Duodenal mucosa (tissue), 2 donors: ENCODE measurements around the gene RIOK3.
A peak's percentile ranks its signal among the peaks of the same experiment; 100 is the strongest.
"Not testable (repeated sequence)": the region's sequence is repeated elsewhere in the genome, so short reads cannot be mapped to it uniquely, and the experiment has no call there.

ENCODE experiments used
- H3K27ac ChIP-seq: one replicate; pipeline ENCODE4 v1.7.0; 2013; ENCODE audit warnings: low read depth, low read length
- H3K27me3 ChIP-seq, 2 donors: one replicate each; pipeline ENCODE4 v1.7.0; 2013; ENCODE audit warnings: low read length in 2 of 2, control low read depth in 1 of 2; ENCODE audit not compliant: insufficient read depth in 2 of 2, control insufficient read depth in 1 of 2
- H3K36me3 ChIP-seq, 2 donors: one replicate each; pipeline ENCODE4 v1.7.0; 2013; ENCODE audit warnings: low read length in 2 of 2, control low read depth in 1 of 2; ENCODE audit not compliant: insufficient read depth in 2 of 2, control insufficient read depth in 1 of 2
- H3K4me1 ChIP-seq, 2 donors: one replicate each; pipeline ENCODE4 v1.7.0; 2013; ENCODE audit warnings: low read length in 2 of 2, control low read depth in 1 of 2; ENCODE audit not compliant: insufficient read depth in 2 of 2, control insufficient read depth in 1 of 2
- H3K4me3 ChIP-seq, 2 donors: one replicate each; pipeline ENCODE4 v1.7.0; 2013; ENCODE audit warnings: low read length in 2 of 2, low read depth in 1 of 2
- H3K9ac ChIP-seq, 2 donors: one replicate each; pipeline ENCODE4 v1.7.0; 2013; ENCODE audit warnings: low read length in 2 of 2, low read depth in 1 of 2
- H3K9me3 ChIP-seq, 2 donors: one replicate each; pipeline ENCODE4 v1.7.0; 2013; ENCODE audit warnings: low read length in 2 of 2, control low read depth in 1 of 2; ENCODE audit not compliant: control insufficient read depth in 1 of 2

RIOK3 gene

GRCh38 chr18:23504720-23505119, 51.6 kb downstream of the RIOK3 start:
- Histone ChIP-seq H3K9me3 (no peaks in the 10 kb centered on the region), H3K4me1 (peaks cover 17 to 25% of the 10 kb centered on the region in 2 donors), H3K27ac (no peak overlapping the region), H3K36me3 (peaks cover 11 to 23% of the 10 kb centered on the region in 2 donors), H3K27me3 (no peaks in the 10 kb centered on the region), H3K4me3 (peak overlapping the region; percentile 70 to 91), H3K9ac (peak overlapping the region; percentile 74 to 85)

- Histone ChIP-seq H3K27ac (no peak overlapping the region), H3K9me3 (no peaks in the 10 kb centered on the region), H3K4me1 (peaks cover 17 to 25% of the 10 kb centered on the region in 2 donors), H3K4me3 (no peak overlapping the region), H3K9ac (no peak overlapping the region), H3K36me3 (peaks cover 11 to 34% of the 10 kb centered on the region in 2 donors), H3K27me3 (no peaks in the 10 kb centered on the region)
Observed at GRCh38 chr18:23506393-23506792, 53.3 kb downstream of the RIOK3 start.

GRCh38 chr18:23510923-23511322, 57.8 kb downstream of the RIOK3 start:
- not testable (repeated sequence) for H3K9ac ChIP-seq, H3K27me3 ChIP-seq, H3K9me3 ChIP-seq, H3K4me1 ChIP-seq, H3K27ac ChIP-seq, H3K4me3 ChIP-seq
- H3K36me3 ChIP-seq, result peaks cover 11 to 46% of the 10 kb centered on the region in 2 donors

- not testable (repeated sequence) for H3K9ac ChIP-seq, H3K4me1 ChIP-seq, H3K27ac ChIP-seq, H3K27me3 ChIP-seq, H3K4me3 ChIP-seq, H3K9me3 ChIP-seq
- H3K36me3 ChIP-seq, result peaks cover 15 to 54% of the 10 kb centered on the region in 2 donors
Observed at GRCh38 chr18:23512216-23512615, 59.1 kb downstream of the RIOK3 start.

- H3K9me3 ChIP-seq, result no peaks in the 10 kb centered on the region
- no peak overlapping the region for H3K4me3 ChIP-seq
- no peaks in the 10 kb centered on the region for H3K27me3 ChIP-seq
- H3K27ac ChIP-seq, result no peak overlapping the region
- no peak overlapping the region for H3K9ac ChIP-seq
- peaks cover 15 to 54% of the 10 kb centered on the region in 2 donors for H3K36me3 ChIP-seq
- no peaks in the 10 kb centered on the region for H3K4me1 ChIP-seq
Observed at GRCh38 chr18:23512641-23513040, 59.6 kb downstream of the RIOK3 start.

- no peaks in the 10 kb centered on the region for H3K27me3 ChIP-seq
- no peaks in the 10 kb centered on the region for H3K4me1 ChIP-seq
- no peak overlapping the region for H3K9ac ChIP-seq
- H3K36me3 ChIP-seq, result peaks cover 19 to 60% of the 10 kb centered on the region in 2 donors
- H3K9me3 ChIP-seq, result no peaks in the 10 kb centered on the region
- H3K4me3 ChIP-seq, result no peak overlapping the region
- H3K27ac ChIP-seq, result no peak overlapping the region
Observed at GRCh38 chr18:23515911-23516546, 62.9 kb downstream of the RIOK3 start.

GRCh38 chr18:23519734-23520133, 66.6 kb downstream of the RIOK3 start:
- Histone ChIP-seq H3K9me3 (no peaks in the 10 kb centered on the region), H3K4me1 (no peaks in the 10 kb centered on the region), H3K36me3 (peaks cover 40 to 94% of the 10 kb centered on the region in 2 donors), H3K9ac (no peak overlapping the region), H3K27ac (no peak overlapping the region), H3K27me3 (no peaks in the 10 kb centered on the region), H3K4me3 (no peak overlapping the region)

- peaks cover 46 to 88% of the 10 kb centered on the region in 2 donors for H3K36me3 ChIP-seq
- H3K27ac ChIP-seq, result no peak overlapping the region
- no peak overlapping the region for H3K4me3 ChIP-seq
Observed at GRCh38 chr18:23521271-23521670, 68.2 kb downstream of the RIOK3 start.

GRCh38 chr18:23521907-23522306, 68.8 kb downstream of the RIOK3 start:
- H3K4me1 ChIP-seq, result no peaks in the 10 kb centered on the region
- no peaks in the 10 kb centered on the region for H3K27me3 ChIP-seq
- H3K36me3 ChIP-seq, result peaks cover 50 to 90% of the 10 kb centered on the region in 2 donors
- H3K4me3 ChIP-seq, result no peak overlapping the region
- H3K9ac ChIP-seq, result no peak overlapping the region
- no peaks in the 10 kb centered on the region for H3K9me3 ChIP-seq
- H3K27ac ChIP-seq, result no peak overlapping the region

More at GRCh38 chr18:23521271-23521670, 68.2 kb downstream of the RIOK3 start:
- Histone ChIP-seq H3K27me3 (no peaks in the 10 kb centered on the region), H3K9ac (no peak overlapping the region), H3K9me3 (no peaks in the 10 kb centered on the region), H3K4me1 (no peaks in the 10 kb centered on the region)

- Histone ChIP-seq H3K4me1 (no peaks in the 10 kb centered on the region), H3K27me3 (no peaks in the 10 kb centered on the region), H3K9me3 (no peaks in the 10 kb centered on the region), H3K9ac (no peak overlapping the region), H3K36me3 (peaks cover 54 to 90% of the 10 kb centered on the region in 2 donors), H3K27ac (no peak overlapping the region), H3K4me3 (no peak overlapping the region)
Observed at GRCh38 chr18:23523429-23524212, 70.5 kb downstream of the RIOK3 start.
